Astrocyte of the spinal cord (primary cell): ENCODE results near the gene CD300LB.
"Not testable (repeated sequence)": the region's sequence is repeated elsewhere in the genome, so short reads cannot be mapped to it uniquely, and the experiment has no call there.

Experiments used
- DNase-seq: peaks from one replicate; pipeline ENCODE4 v3.0.0; 2011; ENCODE audit warnings: low read depth, low spot score
- H3K4me3 ChIP-seq: 2 replicates; pipeline ENCODE4 v1.5.1; 2011; ENCODE audit warnings: low read depth, mild to moderate bottlenecking, low read length, moderate library complexity
- in situ Hi-C: cut with HindIII; loops from 2 replicates; pipeline ENCODE4 v1.10.0; 2017; ENCODE audit warnings: low sequenced_read_pairs
- TF ChIP-seq, protein P1 (sequence below): IDR thresholded peaks from 2 replicates; pipeline ENCODE4 v1.5.1; 2012; ENCODE audit warnings: low read depth, mild to moderate bottlenecking, low read length, inconsistent platforms

The CD300LB gene

DNA sequence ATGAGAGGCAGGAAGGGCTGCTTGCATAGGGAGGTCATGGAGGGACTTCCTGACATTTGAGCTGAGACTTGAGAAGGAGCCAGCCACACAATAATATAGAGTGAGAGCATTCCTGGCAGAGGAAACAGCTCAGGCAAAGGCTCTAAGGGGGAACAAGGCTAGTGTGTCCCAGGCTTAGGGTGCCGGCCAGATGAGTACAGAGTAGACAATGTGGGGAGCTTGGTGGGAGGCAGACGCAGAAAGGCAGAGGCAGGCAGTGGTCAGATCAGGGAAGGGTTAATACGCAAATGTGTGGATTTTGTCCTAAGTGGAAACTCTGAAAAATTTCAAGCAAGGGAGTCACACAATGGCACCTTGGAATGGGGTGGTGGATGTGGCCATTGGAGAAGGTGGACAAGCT, 31.3 kb downstream of the CD300LB start:
- DNase-seq = no peak
- in situ Hi-C loops = no loop called here
- TF ChIP-seq, protein P1, sequence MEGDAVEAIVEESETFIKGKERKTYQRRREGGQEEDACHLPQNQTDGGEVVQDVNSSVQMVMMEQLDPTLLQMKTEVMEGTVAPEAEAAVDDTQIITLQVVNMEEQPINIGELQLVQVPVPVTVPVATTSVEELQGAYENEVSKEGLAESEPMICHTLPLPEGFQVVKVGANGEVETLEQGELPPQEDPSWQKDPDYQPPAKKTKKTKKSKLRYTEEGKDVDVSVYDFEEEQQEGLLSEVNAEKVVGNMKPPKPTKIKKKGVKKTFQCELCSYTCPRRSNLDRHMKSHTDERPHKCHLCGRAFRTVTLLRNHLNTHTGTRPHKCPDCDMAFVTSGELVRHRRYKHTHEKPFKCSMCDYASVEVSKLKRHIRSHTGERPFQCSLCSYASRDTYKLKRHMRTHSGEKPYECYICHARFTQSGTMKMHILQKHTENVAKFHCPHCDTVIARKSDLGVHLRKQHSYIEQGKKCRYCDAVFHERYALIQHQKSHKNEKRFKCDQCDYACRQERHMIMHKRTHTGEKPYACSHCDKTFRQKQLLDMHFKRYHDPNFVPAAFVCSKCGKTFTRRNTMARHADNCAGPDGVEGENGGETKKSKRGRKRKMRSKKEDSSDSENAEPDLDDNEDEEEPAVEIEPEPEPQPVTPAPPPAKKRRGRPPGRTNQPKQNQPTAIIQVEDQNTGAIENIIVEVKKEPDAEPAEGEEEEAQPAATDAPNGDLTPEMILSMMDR = no peak
- H3K4me3 ChIP-seq = no peak overlapping the region

DNA sequence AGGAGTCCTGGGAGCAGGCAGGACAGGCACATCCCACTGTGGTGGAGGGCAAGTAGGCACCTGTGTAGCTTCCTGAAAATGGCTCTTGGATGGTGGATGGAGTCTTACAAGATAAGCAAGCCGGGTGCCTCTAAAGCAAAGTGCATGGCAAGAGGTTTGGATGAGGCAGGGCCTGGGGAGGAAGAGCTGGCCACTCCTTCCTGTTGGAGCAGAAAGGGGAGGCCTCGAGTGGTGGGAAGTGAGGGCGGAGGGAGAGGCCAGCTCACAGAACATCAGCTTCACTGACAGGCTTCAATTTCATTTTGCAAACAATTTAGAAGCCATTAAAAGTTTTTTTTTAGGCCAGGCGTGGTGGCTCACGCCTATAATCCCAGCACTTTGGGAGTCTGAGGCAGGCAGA, 33.8 kb downstream of the CD300LB start:
- TF ChIP-seq, protein P1 = no peak
- no peak overlapping the region for H3K4me3 ChIP-seq
- in situ Hi-C loops = no loop called here
- no peak for DNase-seq

DNA sequence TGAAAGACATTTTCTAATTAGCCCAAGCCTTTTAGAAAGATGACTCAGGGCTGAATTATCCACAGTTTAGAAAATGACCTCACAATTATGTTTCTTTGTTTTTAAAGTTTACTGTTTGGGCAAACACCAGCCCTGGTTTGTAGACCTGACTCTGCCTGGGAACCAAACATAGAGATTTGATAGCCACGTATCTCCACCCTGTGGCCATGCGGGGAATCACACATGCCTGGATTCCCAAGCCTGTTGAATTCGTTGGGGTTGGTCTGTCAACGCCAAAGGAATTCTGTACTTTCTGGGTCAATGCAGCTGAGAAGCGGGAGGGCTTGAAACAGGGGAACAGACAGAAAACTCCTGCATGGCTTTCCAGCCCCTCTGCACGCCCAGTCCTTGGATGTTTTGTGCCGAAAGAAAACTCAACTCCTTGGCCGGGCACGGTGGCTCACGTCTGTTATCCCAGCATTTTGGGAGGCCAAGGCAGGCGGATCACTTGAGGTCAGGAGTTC, 37.9 kb downstream of the CD300LB start:
- peak; percentile 32 for DNase-seq
- TF ChIP-seq, protein P1 = peak; percentile 87
- H3K4me3 ChIP-seq = no peak overlapping the region
- in situ Hi-C loops = no loop called here

DNA sequence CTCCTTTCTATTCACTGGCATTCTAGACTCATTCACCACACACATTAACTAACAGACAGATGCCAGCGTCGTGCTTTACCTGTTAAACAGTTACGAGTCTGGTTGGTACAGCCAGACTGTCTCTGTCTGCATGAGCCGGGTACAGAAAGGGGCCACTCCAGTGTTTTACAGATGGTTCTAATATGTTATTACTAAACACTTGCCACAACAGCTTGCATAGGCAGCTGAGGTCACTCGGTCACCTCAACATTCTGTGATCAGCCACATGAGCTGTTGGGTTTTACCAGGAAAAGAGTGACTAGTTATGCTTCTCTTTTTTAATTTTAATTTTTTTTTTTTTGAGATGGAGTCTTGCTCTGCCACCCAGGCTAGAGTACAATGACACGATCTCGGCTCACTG, 39.6 kb downstream of the CD300LB start:
- H3K4me3 ChIP-seq = no peak overlapping the region
- TF ChIP-seq, protein P1 = no peak
- in situ Hi-C loops = no loop called here
- DNase-seq = no peak

DNA sequence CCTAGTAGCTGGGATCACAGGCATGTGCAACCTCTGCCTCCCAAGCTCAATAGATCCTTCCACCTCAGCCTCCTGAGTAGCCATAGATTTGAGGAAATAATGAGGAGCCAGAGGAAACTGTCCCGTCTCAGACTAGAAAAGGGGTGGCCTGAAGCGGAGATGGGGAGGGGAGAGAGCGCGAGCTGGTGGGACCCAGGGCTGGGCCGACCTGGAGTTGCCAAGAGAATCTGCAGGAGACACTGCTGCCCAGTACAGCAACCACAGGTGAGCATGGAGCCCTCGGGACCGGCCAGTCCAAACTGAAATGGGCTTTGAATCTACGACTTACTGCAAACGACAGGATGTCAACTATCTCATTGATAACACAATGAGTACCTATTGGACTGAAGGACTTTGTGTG, 40.6 kb downstream of the CD300LB start:
- in situ Hi-C loops = no loop called here
- DNase-seq = no peak
- no peak overlapping the region for H3K4me3 ChIP-seq
- TF ChIP-seq, protein P1 = no peak

DNA sequence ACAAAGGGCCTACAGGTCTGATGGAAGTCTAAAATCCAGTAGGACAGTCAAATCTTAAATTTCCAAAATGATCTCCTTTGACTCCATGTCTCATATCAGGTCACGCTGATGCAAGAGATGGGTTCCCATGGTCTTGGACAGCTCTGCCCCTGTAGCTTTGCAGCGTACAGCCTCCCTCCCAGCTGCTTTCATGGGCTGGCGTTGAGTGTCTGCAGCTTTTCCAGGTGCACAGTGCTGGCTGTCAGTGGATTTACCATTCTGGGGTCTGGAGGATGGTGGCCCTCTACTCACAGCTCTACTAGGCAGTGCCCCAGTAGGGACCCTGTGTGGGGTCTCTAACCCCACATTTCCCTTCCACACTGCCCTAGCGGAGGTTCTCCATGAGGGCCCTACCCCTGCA, 43.0 kb downstream of the CD300LB start:
- H3K4me3 ChIP-seq, in situ Hi-C loops, DNase-seq: not testable (repeated sequence)

DNA sequence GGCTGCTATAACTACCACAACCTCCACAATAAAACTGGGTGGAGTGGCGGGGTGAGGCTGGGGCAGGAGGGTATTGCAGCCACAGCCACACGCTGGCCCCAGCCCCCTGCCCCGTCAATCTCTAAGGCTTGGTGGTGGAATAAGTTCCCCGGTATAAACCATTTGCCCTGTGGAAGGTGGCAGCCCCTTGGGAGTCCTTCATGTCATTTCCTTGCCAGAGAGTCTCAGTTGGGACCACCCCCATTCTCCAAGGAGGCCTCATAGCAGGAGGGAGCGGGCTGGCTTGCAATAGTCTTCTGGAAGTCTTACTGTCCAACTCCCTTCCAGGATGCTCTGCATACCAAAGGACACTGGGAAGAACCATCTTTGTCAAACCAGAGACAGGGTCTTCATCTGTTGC, 45.4 kb downstream of the CD300LB start:
- H3K4me3 ChIP-seq = no peak overlapping the region
- in situ Hi-C loops = no loop called here
- TF ChIP-seq, protein P1 = no peak
- no peak for DNase-seq
